ENCODE data around the gene WNT10A.

DNA sequence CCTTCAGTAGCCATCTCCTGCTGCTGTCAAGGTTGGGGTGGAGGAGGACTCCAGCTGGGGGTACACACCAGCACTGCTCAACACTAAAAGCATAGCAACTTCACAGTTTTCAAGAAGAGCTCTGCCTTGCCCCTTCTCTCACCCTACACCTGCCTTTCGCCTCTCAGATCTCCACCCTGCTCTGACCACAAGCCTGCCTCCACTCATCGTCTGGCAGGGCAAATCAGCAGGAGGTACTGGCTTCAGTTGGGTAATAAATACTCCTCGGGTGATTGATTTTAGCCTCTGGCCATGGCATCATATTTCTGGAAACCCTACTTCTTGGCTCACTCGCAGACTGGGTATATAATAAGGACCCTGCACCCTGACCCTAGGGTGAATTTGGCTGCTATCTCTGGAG is 46.0 kb upstream of the WNT10A start:
- TF ChIP-seq, protein P1, sequence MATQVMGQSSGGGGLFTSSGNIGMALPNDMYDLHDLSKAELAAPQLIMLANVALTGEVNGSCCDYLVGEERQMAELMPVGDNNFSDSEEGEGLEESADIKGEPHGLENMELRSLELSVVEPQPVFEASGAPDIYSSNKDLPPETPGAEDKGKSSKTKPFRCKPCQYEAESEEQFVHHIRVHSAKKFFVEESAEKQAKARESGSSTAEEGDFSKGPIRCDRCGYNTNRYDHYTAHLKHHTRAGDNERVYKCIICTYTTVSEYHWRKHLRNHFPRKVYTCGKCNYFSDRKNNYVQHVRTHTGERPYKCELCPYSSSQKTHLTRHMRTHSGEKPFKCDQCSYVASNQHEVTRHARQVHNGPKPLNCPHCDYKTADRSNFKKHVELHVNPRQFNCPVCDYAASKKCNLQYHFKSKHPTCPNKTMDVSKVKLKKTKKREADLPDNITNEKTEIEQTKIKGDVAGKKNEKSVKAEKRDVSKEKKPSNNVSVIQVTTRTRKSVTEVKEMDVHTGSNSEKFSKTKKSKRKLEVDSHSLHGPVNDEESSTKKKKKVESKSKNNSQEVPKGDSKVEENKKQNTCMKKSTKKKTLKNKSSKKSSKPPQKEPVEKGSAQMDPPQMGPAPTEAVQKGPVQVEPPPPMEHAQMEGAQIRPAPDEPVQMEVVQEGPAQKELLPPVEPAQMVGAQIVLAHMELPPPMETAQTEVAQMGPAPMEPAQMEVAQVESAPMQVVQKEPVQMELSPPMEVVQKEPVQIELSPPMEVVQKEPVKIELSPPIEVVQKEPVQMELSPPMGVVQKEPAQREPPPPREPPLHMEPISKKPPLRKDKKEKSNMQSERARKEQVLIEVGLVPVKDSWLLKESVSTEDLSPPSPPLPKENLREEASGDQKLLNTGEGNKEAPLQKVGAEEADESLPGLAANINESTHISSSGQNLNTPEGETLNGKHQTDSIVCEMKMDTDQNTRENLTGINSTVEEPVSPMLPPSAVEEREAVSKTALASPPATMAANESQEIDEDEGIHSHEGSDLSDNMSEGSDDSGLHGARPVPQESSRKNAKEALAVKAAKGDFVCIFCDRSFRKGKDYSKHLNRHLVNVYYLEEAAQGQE (IDR thresholded peaks at IDR 0.05; ENCODE audit: insufficient read depth in 1 of 2, low read depth in 2 of 2, low read length in 2 of 2): no peak
- TF ChIP-seq POLR2AphosphoS5 (IDR thresholded peaks at IDR 0.05; ENCODE audit: low read depth, low read length): no peak
- no peak for TF ChIP-seq TAF1 (IDR thresholded peaks at IDR 0.05; ENCODE audit: borderline replicate concordance, insufficient read depth, low read length)

Data from PFSK-1 (cell line).